HepG2 (cell line): ENCODE data around the gene ANAPC5. TPM values are rescaled to one million over a fixed set of nuclear protein-coding genes. Genes with fewer than 3 reads are reported as not detected.

Experiments used
- ATF3 ChIP-seq: sonication (generic); formaldehyde crosslinking; IDR thresholded peaks from 2 replicates; pipeline ENCODE4 v1.4.0; 2020; ENCODE audit warnings: missing genetic modification reagents
- BCL3 ChIP-seq: sonication (generic); formaldehyde crosslinking; IDR thresholded peaks from 2 replicates; pipeline ENCODE4 v1.5.1; 2020; ENCODE audit warnings: mild to moderate bottlenecking, missing genetic modification reagents, moderate library complexity
- CBX5 ChIP-seq: sonication (generic); formaldehyde crosslinking; IDR thresholded peaks from 2 replicates; pipeline ENCODE4 v1.4.0; 2020; ENCODE audit warnings: missing genetic modification reagents, borderline replicate concordance
- FOXM1 ChIP-seq: sonication (generic); formaldehyde crosslinking; IDR thresholded peaks from 2 replicates; pipeline ENCODE4 v1.5.0; 2020; ENCODE audit warnings: missing genetic modification reagents
- FUBP1 ChIP-seq: sonication (generic); formaldehyde crosslinking; IDR thresholded peaks from 2 replicates; pipeline ENCODE4 v1.5.1; 2020; ENCODE audit warnings: missing genetic modification reagents, mild to moderate bottlenecking, borderline replicate concordance
- GLI4 ChIP-seq: sonication (generic); formaldehyde crosslinking; IDR thresholded peaks from 2 replicates; pipeline ENCODE4 v1.5.1; 2020; ENCODE audit warnings: missing genetic modification reagents, mild to moderate bottlenecking, moderate library complexity, borderline replicate concordance
- HDAC2 ChIP-seq: sonication (generic); formaldehyde crosslinking; IDR thresholded peaks from 2 replicates; pipeline ENCODE4 v1.4.0; 2020; ENCODE audit warnings: missing genetic modification reagents
- KAT2B ChIP-seq: fragments of 150-350 bp; IDR thresholded peaks from 2 replicates; pipeline ENCODE4 v1.6.1; 2014; ENCODE audit warnings: low read depth, low read length, borderline replicate concordance
- KDM3A ChIP-seq: IDR thresholded peaks from 2 replicates; pipeline ENCODE4 v1.6.1; 2018; ENCODE audit warnings: low read depth, missing compliant biosample characterization
- NFRKB ChIP-seq: fragments of 450-650 bp; IDR thresholded peaks from 2 replicates; pipeline ENCODE4 v1.6.1; 2017
- POGZ ChIP-seq: sonication (generic); formaldehyde crosslinking; IDR thresholded peaks from 2 replicates; pipeline ENCODE4 v1.4.0; 2020; ENCODE audit warnings: mild to moderate bottlenecking, missing genetic modification reagents
- SP1 ChIP-seq, 2 experiments: fragments of 450-650 bp in 1 of 2; sonication (generic) in 1 of 2; formaldehyde crosslinking in 1 of 2; IDR thresholded peaks; 2 replicates each; pipeline versions ENCODE4 v1.4.0 to v1.6.1; 2016 to 2020; ENCODE audit warnings: missing genetic modification reagents in 1 of 2
- SRSF4 ChIP-seq: fragments of 200-400 bp; formaldehyde crosslinking; IDR thresholded peaks from one replicate; pipeline ENCODE4 v1.6.1; 2018; ENCODE audit warnings: mild to moderate bottlenecking, low read depth, low read length, moderate library complexity; ENCODE audit not compliant: poor library complexity, severe bottlenecking
- SRSF9 ChIP-seq: fragments of 200-400 bp; formaldehyde crosslinking; IDR thresholded peaks from 2 replicates; pipeline ENCODE4 v1.6.1; 2018; ENCODE audit warnings: borderline replicate concordance, mild to moderate bottlenecking, low read depth, low read length; ENCODE audit not compliant: insufficient read depth, poor library complexity, severe bottlenecking
- TP53 ChIP-seq: sonication (generic); formaldehyde crosslinking; conservative IDR thresholded peaks from 2 replicates; pipeline ENCODE4 v1.4.0; 2020; ENCODE audit warnings: missing genetic modification reagents
- YEATS2 ChIP-seq: sonication (generic); formaldehyde crosslinking; IDR thresholded peaks from 2 replicates; pipeline ENCODE4 v1.4.0; 2020; ENCODE audit warnings: missing genetic modification reagents, borderline replicate concordance
- ZNF513 ChIP-seq: sonication (generic); formaldehyde crosslinking; conservative IDR thresholded peaks from 2 replicates; pipeline ENCODE4 v1.5.0; 2020; ENCODE audit warnings: missing genetic modification reagents
- ZNF577 ChIP-seq: sonication (generic); formaldehyde crosslinking; IDR thresholded peaks from 2 replicates; pipeline ENCODE4 v1.4.0; 2020; ENCODE audit warnings: mild to moderate bottlenecking, low read depth, missing genetic modification reagents, borderline replicate concordance
- ZNF672 ChIP-seq: sonication (generic); formaldehyde crosslinking; IDR thresholded peaks from 2 replicates; pipeline ENCODE4 v1.8.1; 2022; ENCODE audit warnings: missing genetic modification reagents
- ZSCAN31 ChIP-seq: sonication (generic); formaldehyde crosslinking; IDR thresholded peaks from 2 replicates; pipeline ENCODE4 v1.5.0; 2020; ENCODE audit warnings: low read depth, mild to moderate bottlenecking, missing genetic modification reagents
- polyA plus RNA-seq, 8 experiments: library from polyadenylated mRNA; depleted of rRNA in 3 of 8; stranded (reverse) in 7 of 8; unstranded in 1 of 8; fragments of >200 nt; fragmentation: Illumina TruSeq in 4 of 8; extraction: Trizol in 4 of 8; gene quantifications; 2 replicates each; pipeline versions ENCODE4 v1.2.1 to v1.2.3, GENCODE V29; 2011 to 2016; ENCODE audit warnings: low read depth in 4 of 8, missing spikeins in 1 of 8, mixed read lengths in 1 of 8; ENCODE audit not compliant: insufficient read depth in 1 of 8
- total RNA-seq, 5 experiments: library from RNA; depleted of rRNA; stranded (reverse); fragments of >200 nt; fragmentation: Illumina TruSeq; extraction: Trizol; gene quantifications; 2 replicates each; pipeline ENCODE4 v1.2.3, GENCODE V29; 2016; ENCODE audit warnings: low read depth in 1 of 5
- TF ChIP-seq, protein P1 (sequence below): sonication (generic); formaldehyde crosslinking; IDR thresholded peaks from 2 replicates; pipeline ENCODE4 v1.5.1; 2020; ENCODE audit warnings: missing genetic modification reagents, mild to moderate bottlenecking, borderline replicate concordance

ANAPC5 gene
- total and polyA plus RNA-seq, 2 of the 13 experiments (the other 11 are each of a cell fraction or from before 2014, with no cell fraction given), result 146 to 161 TPM

- TF ChIP-seq ZNF672 (CRISPR knock-in tag) (no peak), FOXM1 (CRISPR knock-in tag) (no peak), ZNF513 (CRISPR knock-in tag) (no peak), BCL3 (CRISPR knock-in tag) (peak; percentile 82), KDM3A (CRISPR knock-in tag) (no peak; the same call in 1 of the 2 replicates), KAT2B (no peak), ZNF577 (CRISPR knock-in tag) (no peak), POGZ (CRISPR knock-in tag) (peak; percentile 96), NFRKB (peak; percentile 51; the same call in 1 of the 2 replicates), FUBP1 (peak; percentile 68; the same call in 1 of the 2 replicates), GLI4 (CRISPR knock-in tag) (0 out of 2 replicates have a peak, but pooled peaks have one; percentile 32), ATF3 (no peak), YEATS2 (CRISPR knock-in tag) (peak; percentile 93), ZSCAN31 (peak; percentile 58; the same call in 1 of the 2 replicates), SP1 (IDR thresholded peaks at IDR 0.05) (no peak), SP1 (CRISPR knock-in tag; IDR thresholded peaks at IDR 0.05) (peak; percentile 82), SRSF9 (no peak), CBX5 (CRISPR knock-in tag) (0 out of 2 replicates have a peak, but pooled peaks have one; percentile 60), HDAC2 (peak; percentile 77), TP53 (CRISPR knock-in tag) (no peak), SRSF4 (no peak)
- TF ChIP-seq, protein P1, sequence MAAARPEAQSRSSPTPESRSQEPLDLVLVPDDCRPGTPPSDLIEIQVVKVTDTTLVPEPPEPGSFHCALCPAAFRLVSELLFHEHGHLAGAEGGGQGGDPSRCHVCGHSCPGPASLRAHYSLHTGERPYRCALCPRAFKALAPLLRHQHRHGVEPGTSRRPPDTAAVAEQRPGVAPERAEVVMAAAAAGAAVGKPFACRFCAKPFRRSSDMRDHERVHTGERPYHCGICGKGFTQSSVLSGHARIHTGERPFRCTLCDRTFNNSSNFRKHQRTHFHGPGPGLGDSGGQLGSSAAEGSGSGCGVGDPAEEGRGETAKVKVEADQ (CRISPR knock-in tag), result 0 out of 2 replicates have a peak, but pooled peaks have one; percentile 65
Observed at GRCh38 chr12:121351820-121352681, at the start of gene ANAPC5 (continued).
